ENCODE data around the gene MTUS2. TPM values are rescaled to one million over a fixed set of nuclear protein-coding genes. Genes with fewer than 3 reads are reported as not detected.

MTUS2 gene
- total RNA-seq, 2 donors from 2014 or later = 1.9 to 4.9 TPM

GRCh38 chr13:29284726-29285125, 464.6 kb downstream of the MTUS2 start:
- no peak for ATAC-seq
- Mint-ChIP-seq H3K27me3 (peaks cover 13% of the 10 kb centered on the region), H3K27ac (no peak overlapping the region), H3K36me3 (ENCODE audit: low read depth) (no peaks in the 10 kb centered on the region), H3K4me3 (no peak overlapping the region), H3K4me1 (no peaks in the 10 kb centered on the region)
- H3K9me3 ChIP-seq (ENCODE audit: control insufficient read depth, low read length, poor library complexity, severe bottlenecking) = no peaks in the 10 kb centered on the region
- DNase-seq = no peak

GRCh38 chr13:29287237-29287636, 467.1 kb downstream of the MTUS2 start:
- DNase-seq (no peak), ATAC-seq (no peak)
- Mint-ChIP-seq H3K36me3 (ENCODE audit: low read depth) (no peaks in the 10 kb centered on the region), H3K4me3 (no peak overlapping the region), H3K27me3 (peaks cover 7% of the 10 kb centered on the region), H3K27ac (no peak overlapping the region), H3K4me1 (no peaks in the 10 kb centered on the region)
- H3K9me3 ChIP-seq (ENCODE audit: control insufficient read depth, low read length, poor library complexity, severe bottlenecking) = no peaks in the 10 kb centered on the region

GRCh38 chr13:29292045-29292444, 471.9 kb downstream of the MTUS2 start:
- Mint-ChIP-seq H3K4me1 (no peaks in the 10 kb centered on the region), H3K27ac (no peak overlapping the region), H3K27me3 (peaks cover 7% of the 10 kb centered on the region), H3K36me3 (ENCODE audit: low read depth) (no peaks in the 10 kb centered on the region), H3K4me3 (no peak overlapping the region)
- ATAC-seq (no peak), DNase-seq (no peak)
- no peaks in the 10 kb centered on the region for H3K9me3 ChIP-seq (ENCODE audit: control insufficient read depth, low read length, poor library complexity, severe bottlenecking)

- no peak for DNase-seq
- no peaks in the 10 kb centered on the region for H3K9me3 ChIP-seq (ENCODE audit: control insufficient read depth, low read length, poor library complexity, severe bottlenecking)
- Mint-ChIP-seq H3K36me3 (ENCODE audit: low read depth) (no peaks in the 10 kb centered on the region), H3K4me3 (no peak overlapping the region), H3K27ac (no peak overlapping the region), H3K27me3 (peaks cover 6% of the 10 kb centered on the region), H3K4me1 (no peaks in the 10 kb centered on the region)
- no peak for ATAC-seq
Observed at GRCh38 chr13:29294821-29295220, 474.7 kb downstream of the MTUS2 start.

GRCh38 chr13:29301027-29301426, 480.9 kb downstream of the MTUS2 start:
- Mint-ChIP-seq H3K4me1 (no peaks in the 10 kb centered on the region), H3K36me3 (ENCODE audit: low read depth) (no peaks in the 10 kb centered on the region), H3K27ac (no peak overlapping the region), H3K27me3 (peaks cover 6% of the 10 kb centered on the region), H3K4me3 (no peak overlapping the region)
- DNase-seq = no peak
- no peaks in the 10 kb centered on the region for H3K9me3 ChIP-seq (ENCODE audit: control insufficient read depth, low read length, poor library complexity, severe bottlenecking)
- no peak for ATAC-seq

GRCh38 chr13:29304148-29304547, 484.0 kb downstream of the MTUS2 start:
- H3K9me3 ChIP-seq (ENCODE audit: control insufficient read depth, low read length, poor library complexity, severe bottlenecking) = no peaks in the 10 kb centered on the region
- Mint-ChIP-seq H3K4me1 (no peaks in the 10 kb centered on the region), H3K4me3 (no peak overlapping the region), H3K27ac (no peak overlapping the region), H3K27me3 (no peaks in the 10 kb centered on the region), H3K36me3 (ENCODE audit: low read depth) (no peaks in the 10 kb centered on the region)
- DNase-seq (no peak), ATAC-seq (no peak)

- H3K27ac Mint-ChIP-seq = no peak overlapping the region
- H3K27me3 Mint-ChIP-seq = no peaks in the 10 kb centered on the region
- no peak for DNase-seq
- no peak overlapping the region for H3K4me3 Mint-ChIP-seq
- no peak for ATAC-seq
- H3K9me3 ChIP-seq (ENCODE audit: control insufficient read depth, low read length, poor library complexity, severe bottlenecking) = no peaks in the 10 kb centered on the region
- H3K4me1 Mint-ChIP-seq = no peaks in the 10 kb centered on the region
- H3K36me3 Mint-ChIP-seq (ENCODE audit: low read depth) = no peaks in the 10 kb centered on the region
Observed at GRCh38 chr13:29310806-29311205, 490.7 kb downstream of the MTUS2 start.

GRCh38 chr13:29315847-29316246, 495.7 kb downstream of the MTUS2 start:
- no peak for ATAC-seq
- Mint-ChIP-seq H3K27me3 (peaks cover 6% of the 10 kb centered on the region), H3K27ac (no peak overlapping the region), H3K4me3 (no peak overlapping the region), H3K36me3 (ENCODE audit: low read depth) (no peaks in the 10 kb centered on the region), H3K4me1 (no peaks in the 10 kb centered on the region)
- DNase-seq = no peak
- H3K9me3 ChIP-seq (ENCODE audit: control insufficient read depth, low read length, poor library complexity, severe bottlenecking) = no peaks in the 10 kb centered on the region

- no peak for ATAC-seq
- H3K27me3 Mint-ChIP-seq = peaks cover 7% of the 10 kb centered on the region
- DNase-seq = no peak
- no peaks in the 10 kb centered on the region for H3K9me3 ChIP-seq (ENCODE audit: control insufficient read depth, low read length, poor library complexity, severe bottlenecking)
- no peaks in the 10 kb centered on the region for H3K4me1 Mint-ChIP-seq
- no peaks in the 10 kb centered on the region for H3K36me3 Mint-ChIP-seq (ENCODE audit: low read depth)
- H3K27ac Mint-ChIP-seq = no peak overlapping the region
- H3K4me3 Mint-ChIP-seq = no peak overlapping the region
Observed at GRCh38 chr13:29317828-29318227, 497.7 kb downstream of the MTUS2 start.

- ATAC-seq = no peak
- H3K36me3 Mint-ChIP-seq (ENCODE audit: low read depth) = no peaks in the 10 kb centered on the region
Observed at GRCh38 chr13:29318741-29319140, 498.6 kb downstream of the MTUS2 start.

GRCh38 chr13:29319451-29319850, 499.3 kb downstream of the MTUS2 start:
- ATAC-seq = no peak
- no peaks in the 10 kb centered on the region for H3K9me3 ChIP-seq (ENCODE audit: control insufficient read depth, low read length, poor library complexity, severe bottlenecking)
- Mint-ChIP-seq H3K27me3 (peaks cover 7% of the 10 kb centered on the region), H3K4me1 (no peaks in the 10 kb centered on the region), H3K4me3 (no peak overlapping the region), H3K36me3 (ENCODE audit: low read depth) (no peaks in the 10 kb centered on the region), H3K27ac (no peak overlapping the region)
- DNase-seq = no peak

More at GRCh38 chr13:29318741-29319140, 498.6 kb downstream of the MTUS2 start:
- no peaks in the 10 kb centered on the region for H3K4me1 Mint-ChIP-seq
- peaks cover 7% of the 10 kb centered on the region for H3K27me3 Mint-ChIP-seq
- H3K27ac Mint-ChIP-seq = no peak overlapping the region
- H3K9me3 ChIP-seq (ENCODE audit: control insufficient read depth, low read length, poor library complexity, severe bottlenecking) = no peaks in the 10 kb centered on the region
- no peak overlapping the region for H3K4me3 Mint-ChIP-seq
- DNase-seq = no peak

- ATAC-seq (no peak), DNase-seq (no peak)
- no peaks in the 10 kb centered on the region for H3K9me3 ChIP-seq (ENCODE audit: control insufficient read depth, low read length, poor library complexity, severe bottlenecking)
- Mint-ChIP-seq H3K4me1 (peaks cover 3% of the 10 kb centered on the region), H3K36me3 (ENCODE audit: low read depth) (no peaks in the 10 kb centered on the region), H3K27ac (no peak overlapping the region), H3K27me3 (peaks cover 7% of the 10 kb centered on the region), H3K4me3 (no peak overlapping the region)
Observed at GRCh38 chr13:29323954-29324353, 503.8 kb downstream of the MTUS2 start.

GRCh38 chr13:29324601-29325000, 504.5 kb downstream of the MTUS2 start:
- no peaks in the 10 kb centered on the region for H3K9me3 ChIP-seq (ENCODE audit: control insufficient read depth, low read length, poor library complexity, severe bottlenecking)
- Mint-ChIP-seq H3K4me3 (no peak overlapping the region), H3K27ac (no peak overlapping the region), H3K27me3 (peaks cover 7% of the 10 kb centered on the region), H3K36me3 (ENCODE audit: low read depth) (no peaks in the 10 kb centered on the region), H3K4me1 (peaks cover 3% of the 10 kb centered on the region)
- DNase-seq (no peak), ATAC-seq (no peak)

GRCh38 chr13:29328501-29328900, 508.4 kb downstream of the MTUS2 start:
- DNase-seq (no peak), ATAC-seq (no peak)
- H3K9me3 ChIP-seq (ENCODE audit: control insufficient read depth, low read length, poor library complexity, severe bottlenecking) = no peaks in the 10 kb centered on the region
- H3K4me3 Mint-ChIP-seq = no peak overlapping the region
- no peaks in the 10 kb centered on the region for H3K27me3 Mint-ChIP-seq
- H3K36me3 Mint-ChIP-seq (ENCODE audit: low read depth) = no peaks in the 10 kb centered on the region
- peaks cover 3% of the 10 kb centered on the region for H3K4me1 Mint-ChIP-seq
- H3K27ac Mint-ChIP-seq = no peak overlapping the region

- DNase-seq (no peak), ATAC-seq (no peak)
- H3K9me3 ChIP-seq (ENCODE audit: control insufficient read depth, low read length, poor library complexity, severe bottlenecking) = no peaks in the 10 kb centered on the region
- Mint-ChIP-seq H3K4me1 (no peaks in the 10 kb centered on the region), H3K4me3 (no peak overlapping the region), H3K27me3 (no peaks in the 10 kb centered on the region), H3K36me3 (ENCODE audit: low read depth) (no peaks in the 10 kb centered on the region), H3K27ac (no peak overlapping the region)
Observed at GRCh38 chr13:29336356-29336755, 516.2 kb downstream of the MTUS2 start.
